Ishikawa (cell line): Measurements from ENCODE around the gene PDCD1LG2.

ENCODE experiments used
- EGR1 ChIP-seq: IDR thresholded peaks from 2 replicates; pipeline ENCODE4 v1.6.1; 2012
- EP300 ChIP-seq: IDR thresholded peaks from 2 replicates; pipeline ENCODE4 v1.6.1; 2012; ENCODE audit warnings: borderline replicate concordance
- TAF1 ChIP-seq: IDR thresholded peaks from 2 replicates; pipeline ENCODE4 v1.6.1; 2012; ENCODE audit warnings: low read depth, mild to moderate bottlenecking
- TF ChIP-seq, protein P1 (sequence below): IDR thresholded peaks from 2 replicates; pipeline ENCODE4 v1.6.1; 2012

DNA sequence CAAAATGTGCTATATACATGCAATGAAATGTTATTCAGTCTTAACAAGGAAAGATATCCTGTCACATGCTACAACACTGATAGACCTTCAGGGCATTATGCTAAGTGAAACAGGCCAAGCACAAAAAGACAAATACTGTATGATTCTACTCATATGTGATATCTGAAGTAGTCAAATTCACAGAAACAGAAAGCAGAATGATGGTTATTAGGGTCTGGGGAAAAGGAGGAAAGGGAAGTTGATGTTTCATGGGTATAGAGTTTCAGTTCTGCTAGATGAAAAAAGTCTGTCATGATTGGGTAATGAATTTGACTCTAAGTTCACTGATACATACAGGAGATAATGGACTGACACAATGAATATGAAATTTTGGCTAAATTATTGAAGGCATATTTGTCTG, 107.4 kb downstream of the PDCD1LG2 start:
- TF ChIP-seq EGR1 (no peak), EP300 (no peak), TAF1 (no peak)
- TF ChIP-seq, protein P1, sequence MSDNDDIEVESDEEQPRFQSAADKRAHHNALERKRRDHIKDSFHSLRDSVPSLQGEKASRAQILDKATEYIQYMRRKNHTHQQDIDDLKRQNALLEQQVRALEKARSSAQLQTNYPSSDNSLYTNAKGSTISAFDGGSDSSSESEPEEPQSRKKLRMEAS: no peak
